H9 (cell line): ENCODE data around the gene MYH9. TPM values are rescaled to one million over a fixed set of nuclear protein-coding genes. Genes with fewer than 3 reads are reported as not detected.

ENCODE experiments used
- DNase-seq: peaks from one replicate; pipeline ENCODE4 v3.0.0-alpha.2; 2017
- H2AFZ ChIP-seq: one replicate; pipeline ENCODE4 v1.6.1; 2013; ENCODE audit warnings: mild to moderate bottlenecking, low read length, control low read depth, moderate library complexity
- H2AK5ac ChIP-seq: 2 replicates; pipeline ENCODE4 v1.6.1; 2013; ENCODE audit warnings: low read length, control low read depth, mixed read lengths; ENCODE audit not compliant: insufficient read length
- H2BK120ac ChIP-seq: one replicate; pipeline ENCODE4 v1.6.1; 2013; ENCODE audit warnings: low read depth, mild to moderate bottlenecking, low read length, control low read depth, inconsistent platforms; ENCODE audit not compliant: poor library complexity, severe bottlenecking
- H2BK12ac ChIP-seq: 2 replicates; pipeline ENCODE4 v1.6.1; 2013; ENCODE audit warnings: low read length, control low read depth, mixed read lengths, low read depth; ENCODE audit not compliant: insufficient read length
- H2BK15ac ChIP-seq: 2 replicates; pipeline ENCODE4 v1.6.1; 2013; ENCODE audit warnings: low read depth, low read length, control low read depth
- H2BK20ac ChIP-seq: one replicate; pipeline ENCODE4 v1.6.1; 2013; ENCODE audit warnings: low read depth, mild to moderate bottlenecking, low read length, control low read depth, inconsistent platforms; ENCODE audit not compliant: poor library complexity, severe bottlenecking
- H2BK5ac ChIP-seq: 2 replicates; pipeline ENCODE4 v1.6.1; 2013; ENCODE audit warnings: low read length, control low read depth, mixed read lengths; ENCODE audit not compliant: insufficient read length
- H3K14ac ChIP-seq: 2 replicates; pipeline ENCODE4 v1.6.1; 2013; ENCODE audit warnings: low read length, control low read depth; ENCODE audit not compliant: insufficient read depth
- H3K18ac ChIP-seq: 2 replicates; pipeline ENCODE4 v1.6.1; 2013; ENCODE audit warnings: low read depth, mild to moderate bottlenecking, mixed read lengths, low read length, control low read depth; ENCODE audit not compliant: insufficient read length
- H3K23ac ChIP-seq: 2 replicates; pipeline ENCODE4 v1.6.1; 2013; ENCODE audit warnings: low read length, control low read depth, mixed read lengths, low read depth; ENCODE audit not compliant: insufficient read length
- H3K23me2 ChIP-seq: 2 replicates; pipeline ENCODE4 v1.6.1; 2013; ENCODE audit warnings: low read depth, mild to moderate bottlenecking, mixed read lengths, low read length, control low read depth; ENCODE audit not compliant: insufficient read length, poor library complexity, severe bottlenecking
- H3K27ac ChIP-seq: 2 replicates; pipeline ENCODE4 v1.5.1; 2013; ENCODE audit warnings: low read length, control low read depth, mixed read lengths, low read depth; ENCODE audit not compliant: insufficient read length
- H3K27me3 ChIP-seq: 2 replicates; pipeline ENCODE4 v1.6.1; 2013; ENCODE audit warnings: low read length, control low read depth, inconsistent platforms; ENCODE audit not compliant: insufficient read depth
- H3K4ac ChIP-seq: 2 replicates; pipeline ENCODE4 v1.6.1; 2013; ENCODE audit warnings: low read depth, mild to moderate bottlenecking, control low read depth, inconsistent platforms, low read length, moderate library complexity
- H3K4me1 ChIP-seq: 2 replicates; pipeline ENCODE4 v1.6.1; 2013; ENCODE audit warnings: low read length, control low read depth, inconsistent platforms; ENCODE audit not compliant: insufficient read depth
- H3K4me2 ChIP-seq: 2 replicates; pipeline ENCODE4 v1.6.1; 2013; ENCODE audit warnings: low read length, control low read depth, mixed read lengths; ENCODE audit not compliant: insufficient read length, insufficient read depth
- H3K56ac ChIP-seq: 2 replicates; pipeline ENCODE4 v1.6.1; 2013; ENCODE audit warnings: low read depth, mild to moderate bottlenecking, mixed read lengths, low read length, control low read depth; ENCODE audit not compliant: insufficient read length
- H3K79me1 ChIP-seq: 2 replicates; pipeline ENCODE4 v1.6.1; 2013; ENCODE audit warnings: low read depth, mild to moderate bottlenecking, moderate library complexity, low read length, control low read depth, inconsistent platforms; ENCODE audit not compliant: insufficient read depth, poor library complexity, severe bottlenecking
- H3K79me2 ChIP-seq: 2 replicates; pipeline ENCODE4 v1.6.1; 2013; ENCODE audit warnings: low read length, control low read depth, inconsistent platforms; ENCODE audit not compliant: insufficient read depth
- H3K9ac ChIP-seq: 2 replicates; pipeline ENCODE4 v1.6.1; 2013; ENCODE audit warnings: low read length, control low read depth, mixed read lengths; ENCODE audit not compliant: insufficient read length; ENCODE audit errors: extremely low read depth
- H3K9me3 ChIP-seq: one replicate; pipeline ENCODE4 v1.6.1; 2013; ENCODE audit warnings: low read depth, low read length, inconsistent platforms; ENCODE audit not compliant: control insufficient read depth
- H3T11ph ChIP-seq: one replicate; pipeline ENCODE4 v1.6.1; 2013; ENCODE audit warnings: mild to moderate bottlenecking, low read length, control low read depth, inconsistent platforms
- H4K20me1 ChIP-seq: one replicate; pipeline ENCODE4 v1.6.1; 2013; ENCODE audit not compliant: control insufficient read depth, insufficient read length, insufficient read depth
- H4K5ac ChIP-seq: 2 replicates; pipeline ENCODE4 v1.6.1; 2013; ENCODE audit warnings: low read depth, mild to moderate bottlenecking, mixed read lengths, low read length, control low read depth; ENCODE audit not compliant: insufficient read length
- H4K8ac ChIP-seq: replicated peaks from 2 replicates; pipeline ENCODE4 v1.6.1; 2013; ENCODE audit warnings: low read length, control low read depth, mixed read lengths, low read depth; ENCODE audit not compliant: insufficient read length
- H4K91ac ChIP-seq: 2 replicates; pipeline ENCODE4 v1.6.1; 2013; ENCODE audit warnings: low read depth, mild to moderate bottlenecking, moderate library complexity, mixed read lengths, low read length, control low read depth; ENCODE audit not compliant: insufficient read length
- H3K27ac Mint-ChIP-seq, 3 experiments: 2 replicates in 2 of 3; 3 replicates in 1 of 3; pipeline ENCODE4 v1.8.0; 2020 to 2021; ENCODE audit warnings: mixed read lengths in 3 of 3, mild to moderate bottlenecking in 1 of 3, moderate library complexity in 1 of 3
- H3K27me3 Mint-ChIP-seq: 2 replicates; pipeline ENCODE4 v1.8.0; 2021; ENCODE audit warnings: low read depth, mild to moderate bottlenecking, moderate library complexity, mixed read lengths
- H3K36me3 Mint-ChIP-seq, 3 experiments: 2 replicates in 2 of 3; 3 replicates in 1 of 3; pipeline ENCODE4 v1.8.0; 2020 to 2021; ENCODE audit warnings: low read depth in 3 of 3, mixed read lengths in 3 of 3; ENCODE audit not compliant: insufficient read depth in 1 of 3
- H3K4me1 Mint-ChIP-seq, 2 experiments: 2 replicates each; pipeline ENCODE4 v1.8.0; 2020; ENCODE audit warnings: mixed read lengths in 2 of 2
- H3K4me3 Mint-ChIP-seq, 2 experiments: 2 replicates in 1 of 2; 3 replicates in 1 of 2; pipeline ENCODE4 v1.8.0; 2020 to 2021; ENCODE audit warnings: mild to moderate bottlenecking in 2 of 2, mixed read lengths in 2 of 2, moderate library complexity in 1 of 2
- H3K9me3 Mint-ChIP-seq, 2 experiments: 2 replicates in 1 of 2; 3 replicates in 1 of 2; pipeline ENCODE4 v1.8.0; 2020; ENCODE audit warnings: mild to moderate bottlenecking in 2 of 2, mixed read lengths in 2 of 2, moderate library complexity in 1 of 2
- CTCF ChIP-seq: fragments of 200-600 bp; sonication (generic); conservative IDR thresholded peaks from 3 replicates; pipeline ENCODE4 v1.8.0; 2021; ENCODE audit warnings: antibody characterized with exemption, mild to moderate bottlenecking
- WGBS: extraction: QIAGEN DNeasy Blood & Tissue Kit; methylation state at CpG from one replicate; pipeline ENCODE4 v1.1.7; 2013; ENCODE audit warnings: missing lambda C conversion rate, low lambda C conversion rate, mixed read lengths; ENCODE audit not compliant: insufficient read length; ENCODE audit errors: extremely low coverage; 5-methylcytosine and 5-hydroxymethylcytosine counted together
- total RNA-seq: library from RNA; stranded (reverse); gene quantifications from 2 replicates; pipeline ENCODE4 v1.2.1, GENCODE V29; 2021

Gene MYH9
- total RNA-seq, 1 experiment from 2014 or later: 266 TPM

GRCh38 chr22:36332623-36333332, 55.0 kb downstream of the MYH9 start:
- Histone ChIP-seq H3K27ac (peak overlapping the region; percentile 57), H2BK120ac (no peak overlapping the region), H4K20me1 (peaks cover 5% of the 10 kb centered on the region), H3K79me1 (peaks cover 2% of the 10 kb centered on the region), H4K5ac (peak overlapping the region; percentile 48), H3K79me2 (peaks cover 5% of the 10 kb centered on the region; the same call in 1 of the 2 replicates), H4K8ac (peak overlapping the region; percentile 71), H3K9me3 (no peaks in the 10 kb centered on the region), H3K27me3 (no peaks in the 10 kb centered on the region), H2BK5ac (peak overlapping the region; percentile 85), H2AK5ac (peak overlapping the region; percentile 76), H3K23me2 (peaks cover 3% of the 10 kb centered on the region), H3K4me2 (no peak overlapping the region), H3K4ac (peak overlapping the region; percentile 39), H3K23ac (no peak overlapping the region), H2AFZ (no peak overlapping the region), H3K56ac (no peak overlapping the region), H3K18ac (peak overlapping the region; percentile 96), H4K91ac (peak overlapping the region; percentile 84), H3K4me1 (peaks cover 12% of the 10 kb centered on the region; the same call in 1 of the 2 replicates), H2BK15ac (no peak overlapping the region), H3K9ac (peak overlapping the region; percentile 16), H3T11ph (no peak overlapping the region), H2BK12ac (peak overlapping the region; percentile 71), H2BK20ac (no peak overlapping the region), H3K14ac (peak overlapping the region; percentile 66)
- Mint-ChIP-seq H3K9me3 (no peaks in the 10 kb centered on the region), H3K36me3 (peaks cover 47 to 88% (median 66%) of the 10 kb centered on the region in 3 experiments), H3K4me3 (no peak overlapping the region; a peak in 1 of 5 replicates), H3K27ac (peak overlapping the region; percentile 88 to 98 (median 97)), H3K27me3 (no peaks in the 10 kb centered on the region), H3K4me1 (peaks cover 84 to 90% of the 10 kb centered on the region in 2 experiments)
- DNase-seq: no peak
- no peak for TF ChIP-seq CTCF
- no CpG with 5 or more reads among the region's 13 CpGs for WGBS
